Subcutaneous abdominal adipose tissue (tissue), 5 donors: ENCODE results near the gene WRNIP1.

Source experiments
- H3K27ac ChIP-seq: one replicate; pipeline ENCODE4 v1.7.0; 2013; ENCODE audit warnings: low read depth, mild to moderate bottlenecking, inconsistent platforms, low read length, moderate library complexity
- H3K27me3 ChIP-seq, 5 donors: one replicate each; pipeline ENCODE4 v1.7.0; 2013; ENCODE audit warnings: low read length in 5 of 5, inconsistent platforms in 1 of 5; ENCODE audit not compliant: control insufficient read depth in 5 of 5, insufficient read depth in 4 of 5
- H3K36me3 ChIP-seq, 5 donors: one replicate each; pipeline ENCODE4 v1.7.0; 2013; ENCODE audit warnings: low read length in 5 of 5; ENCODE audit not compliant: control insufficient read depth in 5 of 5, insufficient read depth in 5 of 5
- H3K4me1 ChIP-seq, 5 donors: one replicate each; pipeline ENCODE4 v1.7.0; 2013; ENCODE audit warnings: low read length in 5 of 5, mild to moderate bottlenecking in 3 of 5, moderate library complexity in 1 of 5; ENCODE audit not compliant: control insufficient read depth in 5 of 5, insufficient read depth in 5 of 5
- H3K4me3 ChIP-seq, 5 donors: one replicate each; pipeline ENCODE4 v1.7.0; 2013; ENCODE audit warnings: low read length in 5 of 5, low read depth in 1 of 5
- H3K9ac ChIP-seq, 5 donors: one replicate each; pipeline ENCODE4 v1.7.0; 2013; ENCODE audit warnings: low read length in 5 of 5, mild to moderate bottlenecking in 4 of 5, moderate library complexity in 3 of 5
- H3K9me3 ChIP-seq, 5 donors: one replicate each; pipeline ENCODE4 v1.7.0; 2013; ENCODE audit warnings: low read length in 5 of 5; ENCODE audit not compliant: control insufficient read depth in 5 of 5
- donor health status: healthy.
- donor health status: healthy.
- donor health status: healthy.
- donor health status: healthy.
- donor health status: healthy.

Gene WRNIP1

GRCh38 chr6:2730353-2731107 lies 34.7 kb upstream of the WRNIP1 start:
- no peak overlapping the region for H3K9ac ChIP-seq

GRCh38 chr6:2731281-2731909 lies 33.8 kb upstream of the WRNIP1 start:
- no peaks in the 10 kb centered on the region for H3K9me3 ChIP-seq
- H3K9ac ChIP-seq = no peak overlapping the region
- H3K36me3 ChIP-seq = no peaks in the 10 kb centered on the region
- peaks cover 0 to 7% (median 4%) of the 10 kb centered on the region in 5 donors for H3K4me1 ChIP-seq
- H3K4me3 ChIP-seq = no peak overlapping the region
- no peak overlapping the region for H3K27ac ChIP-seq
- H3K27me3 ChIP-seq = no peaks in the 10 kb centered on the region

More at GRCh38 chr6:2730353-2731107, 34.7 kb upstream of the WRNIP1 start:
- no peak overlapping the region for H3K27ac ChIP-seq
- H3K27me3 ChIP-seq = no peaks in the 10 kb centered on the region
- peaks cover 0 to 8% (median 6%) of the 10 kb centered on the region in 5 donors for H3K4me1 ChIP-seq
- no peaks in the 10 kb centered on the region for H3K36me3 ChIP-seq
- H3K9me3 ChIP-seq = no peaks in the 10 kb centered on the region
- H3K4me3 ChIP-seq = no peak overlapping the region

GRCh38 chr6:2732503-2733089 lies 32.6 kb upstream of the WRNIP1 start:
- Histone ChIP-seq H3K27me3 (no peaks in the 10 kb centered on the region), H3K9me3 (no peaks in the 10 kb centered on the region), H3K36me3 (no peaks in the 10 kb centered on the region), H3K4me1 (peaks cover 0 to 7% (median 4%) of the 10 kb centered on the region in 5 donors), H3K4me3 (no peak overlapping the region), H3K9ac (no peak overlapping the region), H3K27ac (no peak overlapping the region)

- Histone ChIP-seq H3K9me3 (no peaks in the 10 kb centered on the region), H3K9ac (no peak overlapping the region), H3K4me1 (peaks cover 0 to 7% (median 4%) of the 10 kb centered on the region in 5 donors), H3K27me3 (no peaks in the 10 kb centered on the region), H3K4me3 (no peak overlapping the region), H3K36me3 (no peaks in the 10 kb centered on the region), H3K27ac (no peak overlapping the region)
These were observed 31.9 kb upstream of the WRNIP1 start for GRCh38 chr6:2733324-2733723.

- Histone ChIP-seq H3K27me3 (no peaks in the 10 kb centered on the region), H3K4me3 (no peak overlapping the region), H3K9ac (no peak overlapping the region), H3K36me3 (no peaks in the 10 kb centered on the region), H3K4me1 (peaks cover 0 to 7% (median 4%) of the 10 kb centered on the region in 5 donors), H3K9me3 (no peaks in the 10 kb centered on the region), H3K27ac (no peak overlapping the region)
These were observed 31.3 kb upstream of the WRNIP1 start for GRCh38 chr6:2733736-2734480.

DNA sequence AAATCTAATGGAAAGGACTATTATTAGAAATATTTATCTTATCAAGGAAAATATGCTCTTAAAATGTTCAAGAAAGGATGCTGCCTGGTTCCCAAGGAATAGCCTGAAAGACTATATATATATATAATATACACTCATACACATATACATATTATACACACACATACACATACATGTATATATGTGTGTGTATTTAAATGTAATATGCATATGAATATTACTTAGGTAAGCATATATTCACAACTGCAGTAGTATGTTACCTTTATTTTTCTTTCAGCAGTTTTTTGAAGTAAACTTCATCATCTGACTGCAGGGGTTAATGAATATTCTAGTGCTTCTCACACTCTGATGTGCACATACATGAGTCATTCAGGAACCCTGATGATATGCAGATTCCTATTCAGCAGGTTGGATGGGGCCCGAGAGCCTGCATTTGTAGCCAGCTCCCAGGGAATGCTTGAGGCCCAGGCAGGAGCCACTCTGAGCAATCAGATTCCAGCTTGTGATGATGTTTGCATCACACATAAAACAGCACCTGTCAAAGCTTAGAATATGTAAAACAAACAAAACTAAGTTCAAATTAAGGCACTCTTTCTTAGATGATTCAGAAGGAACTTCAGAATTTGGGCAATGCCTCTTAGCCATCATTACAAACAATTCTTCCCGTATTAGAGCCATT lies 30.6 kb upstream of the WRNIP1 start:
- H3K27ac ChIP-seq = no peak overlapping the region
- H3K4me1 ChIP-seq = peaks cover 0 to 7% (median 4%) of the 10 kb centered on the region in 5 donors

DNA sequence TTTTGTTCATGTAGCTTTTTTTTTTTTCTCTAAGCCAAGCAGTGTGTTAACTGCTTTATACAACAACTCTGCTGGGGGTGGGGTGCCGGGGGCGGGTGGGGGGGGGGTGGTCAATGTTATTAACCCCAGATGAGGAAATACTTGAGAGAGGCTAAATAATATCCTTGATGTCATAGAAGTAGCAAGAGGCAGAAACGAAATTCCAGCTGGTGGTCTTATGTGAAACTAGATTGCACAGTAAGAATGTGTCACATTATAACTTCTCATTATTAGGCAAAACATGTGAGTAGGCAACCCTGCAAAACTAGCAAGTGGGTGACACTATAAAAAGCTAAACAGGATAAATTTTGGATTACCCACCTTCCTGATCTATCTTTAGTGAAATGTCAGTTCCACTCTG lies 27.3 kb upstream of the WRNIP1 start:
- Histone ChIP-seq H3K9ac (no peak overlapping the region), H3K27ac (no peak overlapping the region), H3K4me3 (no peak overlapping the region), H3K27me3 (no peaks in the 10 kb centered on the region), H3K4me1 (peaks cover 0 to 4% (median 2%) of the 10 kb centered on the region in 5 donors), H3K9me3 (no peaks in the 10 kb centered on the region), H3K36me3 (no peaks in the 10 kb centered on the region)

More for the DNA sequence above, 30.6 kb upstream of the WRNIP1 start:
- Histone ChIP-seq H3K36me3 (no peaks in the 10 kb centered on the region), H3K9ac (no peak overlapping the region), H3K4me3 (no peak overlapping the region), H3K9me3 (no peaks in the 10 kb centered on the region), H3K27me3 (no peaks in the 10 kb centered on the region)

GRCh38 chr6:2738373-2738979 lies 26.7 kb upstream of the WRNIP1 start:
- no peak overlapping the region for H3K27ac ChIP-seq
- H3K4me1 ChIP-seq = peaks cover 0 to 2% (median 0%) of the 10 kb centered on the region in 5 donors
- H3K4me3 ChIP-seq = no peak overlapping the region
- no peaks in the 10 kb centered on the region for H3K36me3 ChIP-seq
- no peaks in the 10 kb centered on the region for H3K9me3 ChIP-seq
- no peaks in the 10 kb centered on the region for H3K27me3 ChIP-seq
- H3K9ac ChIP-seq = no peak overlapping the region

- Histone ChIP-seq H3K27me3 (no peaks in the 10 kb centered on the region), H3K4me3 (no peak overlapping the region), H3K36me3 (no peaks in the 10 kb centered on the region), H3K27ac (no peak overlapping the region), H3K9me3 (no peaks in the 10 kb centered on the region), H3K9ac (no peak overlapping the region), H3K4me1 (no peaks in the 10 kb centered on the region)
These were observed 25.9 kb upstream of the WRNIP1 start for GRCh38 chr6:2739335-2739734.
